CD4-positive, alpha-beta T cell (primary cell): ENCODE measurements around the gene CCDC172. TPM values are rescaled to one million over a fixed set of nuclear protein-coding genes. Genes with fewer than 3 reads are reported as not detected.

Experiments used
- ATAC-seq: fragments of 200-7000 bp; cut with Tn5 transposase; one replicate; pipeline ENCODE4 v1.10.0; 2022; ENCODE audit warnings: mild to moderate bottlenecking; ENCODE audit not compliant: poor library complexity
- CTCF ChIA-PET: fragments of 350-600 bp; sonication (Branson Sonifier 250); formaldehyde crosslinking; loops from one replicate; lab custom pipeline; 2021; ENCODE audit warnings: antibody characterized with exemption, inconsistent platforms; lab: Charles Lee
- POLR2A ChIA-PET: fragments of 350-600 bp; sonication (Branson Sonifier 250); formaldehyde crosslinking; loops from one replicate; lab custom pipeline; 2021; ENCODE audit warnings: antibody characterized with exemption, inconsistent platforms; lab: Charles Lee
- DNase-seq, 14 experiments: peaks; one replicate each; pipeline ENCODE4 v3.0.0-alpha.2; 2013 to 2020; ENCODE audit warnings: mixed read lengths in 2 of 14
- H3K27ac ChIP-seq, 2 donors: one replicate each; pipeline versions ENCODE4 v1.5.1 to v1.7.0; 2013; ENCODE audit warnings: low read length in 2 of 2, low read depth in 1 of 2, mild to moderate bottlenecking in 1 of 2
- H3K27me3 ChIP-seq, 2 experiments: 1 replicate in 1 of 2; 2 replicates in 1 of 2; pipeline versions ENCODE4 v1.6.1 to v1.7.0; 2013; ENCODE audit warnings: low read length in 2 of 2, control low read depth in 1 of 2, mild to moderate bottlenecking in 1 of 2, moderate library complexity in 1 of 2; ENCODE audit not compliant: insufficient read depth in 2 of 2, control insufficient read depth in 1 of 2
- H3K36me3 ChIP-seq: one replicate; pipeline ENCODE4 v1.6.1; 2013; ENCODE audit warnings: low read length, control low read depth; ENCODE audit not compliant: insufficient read depth
- H3K4me1 ChIP-seq: one replicate; pipeline ENCODE4 v1.6.1; 2013; ENCODE audit warnings: low read length, control low read depth; ENCODE audit not compliant: insufficient read depth
- H3K4me3 ChIP-seq: one replicate; pipeline ENCODE4 v1.5.1; 2013; ENCODE audit warnings: mild to moderate bottlenecking, low read length, moderate library complexity
- H3K9me3 ChIP-seq, 2 experiments: 1 replicate in 1 of 2; 2 replicates in 1 of 2; pipeline versions ENCODE4 v1.6.1 to v1.7.0; 2013; ENCODE audit warnings: low read length in 2 of 2, mild to moderate bottlenecking in 2 of 2, control low read depth in 1 of 2, moderate library complexity in 1 of 2; ENCODE audit not compliant: control insufficient read depth in 1 of 2, insufficient read depth in 1 of 2
- H3K27ac Mint-ChIP-seq: one replicate; pipeline ENCODE4 v1.8.0; 2020; ENCODE audit warnings: mixed read lengths
- H3K27me3 Mint-ChIP-seq: one replicate; pipeline ENCODE4 v1.8.0; 2021; ENCODE audit warnings: mixed read lengths
- H3K36me3 Mint-ChIP-seq: one replicate; pipeline ENCODE4 v1.8.0; 2021; ENCODE audit warnings: low read depth, mixed read lengths
- H3K4me1 Mint-ChIP-seq: one replicate; pipeline ENCODE4 v1.8.0; 2021; ENCODE audit warnings: low read depth, mixed read lengths
- H3K4me3 Mint-ChIP-seq: one replicate; pipeline ENCODE4 v1.8.0; 2020; ENCODE audit warnings: mild to moderate bottlenecking, mixed read lengths
- H3K9me3 Mint-ChIP-seq: one replicate; pipeline ENCODE4 v1.8.0; 2020; ENCODE audit warnings: mixed read lengths
- intact Hi-C, 2 experiments: fragments of 100-400 bp; cut with DNase I in 1 of 2; cut with micrococcal nuclease in 1 of 2; formaldehyde crosslinking; loops; one replicate each; pipeline versions ENCODE4 v1.15.1 to v1.9.0; 2023 to 2025; cut with DNase I, micrococcal nuclease
- total RNA-seq, 174 experiments: library from RNA in 2 of 174; stranded (reverse) in 2 of 174; gene quantifications; one replicate each; pipeline ENCODE4 v1.2.3 and lab custom pipeline; 2021 to 2026
- TF ChIP-seq, protein P1 (sequence below): fragments of 200-600 bp; IDR thresholded peaks from one replicate; pipeline ENCODE4 v1.8.0; 2022; ENCODE audit warnings: antibody characterized with exemption, mild to moderate bottlenecking

CCDC172 gene
- total RNA-seq, 2 experiments from 2014 or later = not detected

DNA sequence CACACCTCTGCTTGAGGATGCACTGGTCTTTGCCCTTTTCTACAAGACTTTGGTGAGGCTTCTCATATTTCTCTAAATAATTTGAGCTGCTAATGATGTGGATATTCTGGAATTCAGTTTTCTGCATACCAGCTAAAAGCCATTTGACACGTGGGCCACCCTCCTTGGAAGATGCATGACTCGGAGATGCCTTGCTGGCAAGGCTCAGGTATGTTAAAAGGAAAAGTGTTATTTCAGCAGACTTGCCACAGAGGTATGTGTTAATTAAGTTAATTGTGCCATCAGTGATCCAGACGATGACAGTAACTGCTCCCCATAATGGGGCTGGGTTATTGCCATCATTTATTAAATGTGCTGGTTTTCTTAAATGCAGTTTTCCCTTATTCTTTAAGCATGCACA, 42.5 kb upstream of the CCDC172 start:
- ATAC-seq (no peak), DNase-seq (no peak)
- H3K27me3 ChIP-seq = no peaks in the 10 kb centered on the region
- no peak overlapping the region for H3K27ac Mint-ChIP-seq
- POLR2A ChIA-PET = no interaction called here
- CTCF ChIA-PET = no interaction called here
- TF ChIP-seq, protein P1, sequence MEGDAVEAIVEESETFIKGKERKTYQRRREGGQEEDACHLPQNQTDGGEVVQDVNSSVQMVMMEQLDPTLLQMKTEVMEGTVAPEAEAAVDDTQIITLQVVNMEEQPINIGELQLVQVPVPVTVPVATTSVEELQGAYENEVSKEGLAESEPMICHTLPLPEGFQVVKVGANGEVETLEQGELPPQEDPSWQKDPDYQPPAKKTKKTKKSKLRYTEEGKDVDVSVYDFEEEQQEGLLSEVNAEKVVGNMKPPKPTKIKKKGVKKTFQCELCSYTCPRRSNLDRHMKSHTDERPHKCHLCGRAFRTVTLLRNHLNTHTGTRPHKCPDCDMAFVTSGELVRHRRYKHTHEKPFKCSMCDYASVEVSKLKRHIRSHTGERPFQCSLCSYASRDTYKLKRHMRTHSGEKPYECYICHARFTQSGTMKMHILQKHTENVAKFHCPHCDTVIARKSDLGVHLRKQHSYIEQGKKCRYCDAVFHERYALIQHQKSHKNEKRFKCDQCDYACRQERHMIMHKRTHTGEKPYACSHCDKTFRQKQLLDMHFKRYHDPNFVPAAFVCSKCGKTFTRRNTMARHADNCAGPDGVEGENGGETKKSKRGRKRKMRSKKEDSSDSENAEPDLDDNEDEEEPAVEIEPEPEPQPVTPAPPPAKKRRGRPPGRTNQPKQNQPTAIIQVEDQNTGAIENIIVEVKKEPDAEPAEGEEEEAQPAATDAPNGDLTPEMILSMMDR = no peak
- H3K4me3 Mint-ChIP-seq = no peak overlapping the region
- no peaks in the 10 kb centered on the region for H3K36me3 Mint-ChIP-seq
- no peak overlapping the region for H3K27ac ChIP-seq
- no peaks in the 10 kb centered on the region for H3K9me3 ChIP-seq
- no peaks in the 10 kb centered on the region for H3K4me1 ChIP-seq
- no peak overlapping the region for H3K4me3 ChIP-seq
- H3K4me1 Mint-ChIP-seq = no peaks in the 10 kb centered on the region
- no peaks in the 10 kb centered on the region for H3K9me3 Mint-ChIP-seq
- peaks cover 14% of the 10 kb centered on the region for H3K27me3 Mint-ChIP-seq
- intact Hi-C loops = no loop called here
- H3K36me3 ChIP-seq = no peaks in the 10 kb centered on the region

DNA sequence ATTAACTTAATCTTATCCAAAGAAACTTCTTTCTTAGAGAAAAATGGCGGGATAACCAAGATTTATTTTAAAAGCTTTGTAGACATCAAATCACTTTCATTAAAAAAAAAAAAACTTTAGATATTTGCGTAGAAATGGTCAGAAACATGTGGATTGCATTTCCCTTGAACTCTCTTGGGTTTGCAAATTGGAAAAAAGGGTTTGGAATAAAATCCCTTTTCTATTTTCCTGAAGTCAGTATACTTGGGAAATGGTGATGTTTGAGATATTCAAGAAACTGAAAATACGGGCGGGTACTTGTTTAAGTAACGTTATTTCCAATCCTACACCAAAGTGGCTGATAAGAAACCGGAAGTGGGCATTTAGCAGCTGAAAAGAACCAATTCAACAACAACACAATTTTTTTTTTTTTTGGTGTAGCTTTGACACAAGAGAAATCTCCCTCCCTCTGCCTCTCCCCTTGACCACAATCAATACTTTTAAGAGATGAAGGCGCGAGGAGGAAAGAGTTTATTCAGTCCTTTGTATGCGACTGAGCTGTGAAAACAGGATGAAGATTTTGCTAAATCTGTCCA, 37.5 kb upstream of the CCDC172 start:
- Histone ChIP-seq H3K4me3 (no peak overlapping the region), H3K36me3 (no peaks in the 10 kb centered on the region), H3K27ac (no peak overlapping the region), H3K9me3 (no peaks in the 10 kb centered on the region), H3K4me1 (no peaks in the 10 kb centered on the region), H3K27me3 (no peaks in the 10 kb centered on the region)
- POLR2A ChIA-PET = no interaction called here
- DNase-seq (no peak), ATAC-seq (no peak)
- H3K27ac Mint-ChIP-seq = no peak overlapping the region
- TF ChIP-seq, protein P1 = no peak
- intact Hi-C loops = loop anchor here in 1 of 2 experiments (5.0 kb wide), 2 partner anchors 489 to 579 kb away; no protein-coding TSS in a partner anchor
- no peak overlapping the region for H3K4me3 Mint-ChIP-seq
- H3K4me1 Mint-ChIP-seq = no peaks in the 10 kb centered on the region
- H3K27me3 Mint-ChIP-seq = peaks cover 8% of the 10 kb centered on the region
- no peaks in the 10 kb centered on the region for H3K36me3 Mint-ChIP-seq
- CTCF ChIA-PET = no interaction called here
- no peaks in the 10 kb centered on the region for H3K9me3 Mint-ChIP-seq

DNA sequence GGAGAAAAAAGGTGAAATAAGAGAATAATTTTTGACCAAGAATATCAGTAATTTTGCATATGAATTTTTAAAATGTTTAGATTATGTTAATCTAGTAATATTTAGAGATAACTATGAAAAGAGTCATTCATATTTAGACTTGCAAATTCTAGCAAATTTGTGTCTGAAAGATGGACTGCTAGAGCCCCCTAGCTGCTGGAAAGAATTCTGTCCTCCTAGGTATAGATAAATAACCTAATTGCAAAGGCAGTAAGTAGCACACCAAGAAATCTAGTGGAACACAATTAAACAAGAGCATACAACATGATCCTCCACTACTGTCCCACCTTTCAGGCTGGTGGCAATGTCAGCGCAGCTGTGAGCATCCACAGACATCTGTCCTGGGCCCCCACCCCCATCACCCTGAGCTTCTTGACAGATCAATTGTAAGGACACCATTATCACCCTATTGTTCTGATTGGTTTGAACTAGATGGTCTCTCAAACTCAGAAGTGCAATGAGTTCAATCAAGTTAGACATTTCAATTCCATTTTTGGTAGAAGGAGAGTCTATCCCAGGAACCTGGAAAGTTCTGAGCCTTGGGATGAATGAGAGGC, 36.2 kb upstream of the CCDC172 start:
- H3K27me3 Mint-ChIP-seq = peaks cover 8% of the 10 kb centered on the region
- no peaks in the 10 kb centered on the region for H3K4me1 Mint-ChIP-seq
- Histone ChIP-seq H3K27ac (no peak overlapping the region), H3K4me1 (no peaks in the 10 kb centered on the region), H3K4me3 (no peak overlapping the region), H3K9me3 (no peaks in the 10 kb centered on the region), H3K27me3 (no peaks in the 10 kb centered on the region), H3K36me3 (no peaks in the 10 kb centered on the region)
- ATAC-seq = no peak
- no peak overlapping the region for H3K4me3 Mint-ChIP-seq
- intact Hi-C loops = loop anchor here in 1 of 2 experiments (5.0 kb wide), 2 partner anchors 491 to 581 kb away; no protein-coding TSS in a partner anchor
- no peak overlapping the region for H3K27ac Mint-ChIP-seq
- ChIA-PET CTCF (no interaction called here), POLR2A (no interaction called here)
- H3K36me3 Mint-ChIP-seq = no peaks in the 10 kb centered on the region
- peak in 1 of 14 experiments; percentile 15 for DNase-seq
- TF ChIP-seq, protein P1 = no peak
- H3K9me3 Mint-ChIP-seq = no peaks in the 10 kb centered on the region
